Neural cell (in vitro differentiated cells): ENCODE measurements around the gene GPR62.

ENCODE experiments used
- CTCF ChIP-seq: fragments of 450-650 bp; IDR thresholded peaks from 2 replicates; pipeline ENCODE4 v1.5.1; 2014; ENCODE audit warnings: antibody characterized with exemption, mild to moderate bottlenecking, moderate library complexity; ENCODE audit not compliant: poor library complexity, severe bottlenecking
- EP300 ChIP-seq: fragments of 450-650 bp; conservative IDR thresholded peaks from 2 replicates; pipeline ENCODE4 v1.6.1; 2014; ENCODE audit warnings: antibody characterized with exemption, mild to moderate bottlenecking, moderate library complexity; ENCODE audit not compliant: poor library complexity, severe bottlenecking
- POLR2AphosphoS5 ChIP-seq: IDR thresholded peaks from 2 replicates; pipeline ENCODE4 v1.6.1; 2012
- RAD21 ChIP-seq: fragments of 450-650 bp; conservative IDR thresholded peaks from 2 replicates; pipeline ENCODE4 v1.6.1; 2014; ENCODE audit warnings: antibody characterized with exemption, mild to moderate bottlenecking, moderate library complexity
- REST ChIP-seq: IDR thresholded peaks from 2 replicates; pipeline ENCODE4 v1.6.1; 2012; ENCODE audit warnings: borderline replicate concordance

DNA sequence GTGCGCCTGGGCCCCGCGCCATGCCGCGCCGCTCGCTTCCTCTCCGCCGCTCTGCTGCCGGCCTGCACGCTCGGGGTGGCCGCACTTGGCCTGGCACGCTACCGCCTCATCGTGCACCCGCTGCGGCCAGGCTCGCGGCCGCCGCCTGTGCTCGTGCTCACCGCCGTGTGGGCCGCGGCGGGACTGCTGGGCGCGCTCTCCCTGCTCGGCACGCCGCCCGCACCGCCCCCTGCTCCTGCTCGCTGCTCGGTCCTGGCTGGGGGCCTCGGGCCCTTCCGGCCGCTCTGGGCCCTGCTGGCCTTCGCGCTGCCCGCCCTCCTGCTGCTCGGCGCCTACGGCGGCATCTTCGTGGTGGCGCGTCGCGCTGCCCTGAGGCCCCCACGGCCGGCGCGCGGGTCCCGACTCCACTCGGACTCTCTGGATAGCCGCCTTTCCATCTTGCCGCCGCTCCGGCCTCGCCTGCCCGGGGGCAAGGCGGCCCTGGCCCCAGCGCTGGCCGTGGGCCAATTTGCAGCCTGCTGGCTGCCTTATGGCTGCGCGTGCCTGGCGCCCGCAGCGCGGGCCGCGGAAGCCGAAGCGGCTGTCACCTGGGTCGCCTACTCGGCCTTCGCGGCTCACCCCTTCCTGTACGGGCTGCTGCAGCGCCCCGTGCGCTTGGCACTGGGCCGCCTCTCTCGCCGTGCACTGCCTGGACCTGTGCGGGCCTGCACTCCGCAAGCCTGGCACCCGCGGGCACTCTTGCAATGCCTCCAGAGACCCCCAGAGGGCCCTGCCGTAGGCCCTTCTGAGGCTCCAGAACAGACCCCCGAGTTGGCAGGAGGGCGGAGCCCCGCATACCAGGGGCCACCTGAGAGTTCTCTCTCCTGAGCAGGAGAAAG, 951 bp downstream of the GPR62 start:
- no peak for TF ChIP-seq REST
- peak; percentile 37 for TF ChIP-seq CTCF
- no peak for TF ChIP-seq POLR2AphosphoS5
- no peak for TF ChIP-seq EP300
- no peak for TF ChIP-seq RAD21
